ENCODE measurements around the gene CCDC73. TPM values are rescaled to one million over a fixed set of nuclear protein-coding genes. Genes with fewer than 3 reads are reported as not detected.

CCDC73 gene
- total RNA-seq, 1 donor from 2014 or later, result not detected

DNA sequence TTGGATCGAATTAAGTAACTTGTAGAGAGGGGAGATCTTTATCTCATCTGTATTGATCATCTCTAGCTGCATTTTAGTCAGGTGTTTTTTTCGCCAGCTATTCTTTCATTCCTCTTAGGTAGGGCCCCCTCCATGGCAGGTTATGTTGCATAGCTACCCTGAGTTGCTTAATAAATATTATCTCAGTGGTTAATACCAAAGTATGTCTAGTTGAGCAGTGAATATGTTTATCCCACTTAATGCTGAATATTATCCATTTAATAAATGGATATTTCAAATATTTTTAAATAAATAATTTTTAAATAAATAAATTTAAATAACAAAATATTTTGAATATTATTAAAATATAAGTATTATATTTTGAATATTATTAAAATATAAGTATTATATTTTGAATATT, 44.8 kb upstream of the CCDC73 start:
- no peaks in the 10 kb centered on the region for H3K79me2 ChIP-seq (ENCODE audit: insufficient read depth, low read length)
- H3K27ac ChIP-seq (ENCODE audit: low read depth, low read length), result no peak overlapping the region
- no peak for DNase-seq (ENCODE audit: low read depth)
- Mint-ChIP-seq H3K27me3 (ENCODE audit: low read depth, unreplicated experiment) (no peaks in the 10 kb centered on the region), H3K4me3 (ENCODE audit: unreplicated experiment) (no peak overlapping the region), H3K27ac (ENCODE audit: unreplicated experiment) (no peak overlapping the region), H3K4me1 (ENCODE audit: low read depth, unreplicated experiment) (no peaks in the 10 kb centered on the region), H3K36me3 (ENCODE audit: low read depth, unreplicated experiment) (no peaks in the 10 kb centered on the region), H3K9me3 (ENCODE audit: unreplicated experiment) (no peaks in the 10 kb centered on the region)
- H3K9ac ChIP-seq (ENCODE audit: low read length), result no peak overlapping the region
- no peaks in the 10 kb centered on the region for H3K4me1 ChIP-seq (ENCODE audit: insufficient read depth, low read length)
- H3K4me3 ChIP-seq (ENCODE audit: insufficient read depth, low read depth, low read length), result no peak overlapping the region
- no peaks in the 10 kb centered on the region for H3K9me3 ChIP-seq (ENCODE audit: insufficient read depth, low read depth, low read length)
- TF ChIP-seq, protein P1, sequence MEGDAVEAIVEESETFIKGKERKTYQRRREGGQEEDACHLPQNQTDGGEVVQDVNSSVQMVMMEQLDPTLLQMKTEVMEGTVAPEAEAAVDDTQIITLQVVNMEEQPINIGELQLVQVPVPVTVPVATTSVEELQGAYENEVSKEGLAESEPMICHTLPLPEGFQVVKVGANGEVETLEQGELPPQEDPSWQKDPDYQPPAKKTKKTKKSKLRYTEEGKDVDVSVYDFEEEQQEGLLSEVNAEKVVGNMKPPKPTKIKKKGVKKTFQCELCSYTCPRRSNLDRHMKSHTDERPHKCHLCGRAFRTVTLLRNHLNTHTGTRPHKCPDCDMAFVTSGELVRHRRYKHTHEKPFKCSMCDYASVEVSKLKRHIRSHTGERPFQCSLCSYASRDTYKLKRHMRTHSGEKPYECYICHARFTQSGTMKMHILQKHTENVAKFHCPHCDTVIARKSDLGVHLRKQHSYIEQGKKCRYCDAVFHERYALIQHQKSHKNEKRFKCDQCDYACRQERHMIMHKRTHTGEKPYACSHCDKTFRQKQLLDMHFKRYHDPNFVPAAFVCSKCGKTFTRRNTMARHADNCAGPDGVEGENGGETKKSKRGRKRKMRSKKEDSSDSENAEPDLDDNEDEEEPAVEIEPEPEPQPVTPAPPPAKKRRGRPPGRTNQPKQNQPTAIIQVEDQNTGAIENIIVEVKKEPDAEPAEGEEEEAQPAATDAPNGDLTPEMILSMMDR (IDR thresholded peaks at IDR 0.05; ENCODE audit: insufficient read depth, low read depth, low read length), result no peak
- no peak for TF ChIP-seq EZH2 (IDR thresholded peaks at IDR 0.05; ENCODE audit: insufficient read depth, low read length)
- H2AFZ ChIP-seq (ENCODE audit: low read depth, low read length), result no peak overlapping the region
- FAIRE-seq, result no peak
- no peaks in the 10 kb centered on the region for H3K36me3 ChIP-seq (ENCODE audit: insufficient read depth, low read length)
- no peak overlapping the region for H3K4me2 ChIP-seq (ENCODE audit: low read length)
- no peaks in the 10 kb centered on the region for H4K20me1 ChIP-seq (ENCODE audit: insufficient read depth, low read length)
- no peaks in the 10 kb centered on the region for H3K27me3 ChIP-seq (ENCODE audit: insufficient read depth, low read length)

DNA sequence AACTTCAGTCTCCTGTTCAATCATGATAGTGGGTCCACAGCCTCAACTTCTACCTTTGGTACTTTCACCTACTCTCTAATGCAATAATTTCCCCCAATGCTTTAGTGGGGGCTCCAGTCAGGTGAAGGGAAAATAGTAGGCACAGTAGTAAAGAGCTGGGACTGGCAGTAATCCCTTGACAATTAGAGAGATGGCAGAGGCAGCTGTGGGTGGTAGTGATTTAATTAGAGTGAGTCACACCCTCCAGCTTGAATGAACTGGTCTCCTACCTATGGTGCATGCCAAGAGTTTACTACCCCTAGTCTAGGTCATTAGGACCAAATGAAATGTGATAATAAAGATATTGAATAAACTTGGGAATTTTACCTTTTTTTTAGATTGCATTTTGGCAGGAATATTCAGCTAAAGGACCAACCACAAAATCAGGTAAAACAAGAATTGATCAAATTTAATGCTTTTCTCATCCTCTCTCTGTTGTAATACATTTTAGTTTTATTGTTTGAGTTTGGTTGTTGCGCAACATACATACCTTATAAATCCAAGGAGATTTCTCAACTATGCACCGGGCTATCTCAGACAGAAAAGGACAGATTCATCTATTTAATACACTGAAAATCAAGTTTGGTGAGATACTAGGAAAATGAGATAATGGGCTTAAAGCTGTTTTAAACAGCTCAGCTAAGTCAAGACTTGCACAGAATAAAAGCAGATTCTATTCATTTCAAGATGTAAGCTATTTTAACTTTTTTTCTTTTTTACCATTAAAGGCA, 44.2 kb upstream of the CCDC73 start:
- Histone ChIP-seq H3K4me1 (ENCODE audit: insufficient read depth, low read length) (no peaks in the 10 kb centered on the region), H3K36me3 (ENCODE audit: insufficient read depth, low read length) (no peaks in the 10 kb centered on the region), H4K20me1 (ENCODE audit: insufficient read depth, low read length) (no peaks in the 10 kb centered on the region), H3K9me3 (ENCODE audit: insufficient read depth, low read depth, low read length) (no peaks in the 10 kb centered on the region), H2AFZ (ENCODE audit: low read depth, low read length) (no peak overlapping the region), H3K27me3 (ENCODE audit: insufficient read depth, low read length) (no peaks in the 10 kb centered on the region), H3K9ac (ENCODE audit: low read length) (no peak overlapping the region), H3K79me2 (ENCODE audit: insufficient read depth, low read length) (no peaks in the 10 kb centered on the region), H3K4me3 (ENCODE audit: insufficient read depth, low read depth, low read length) (no peak overlapping the region), H3K27ac (ENCODE audit: low read depth, low read length) (no peak overlapping the region), H3K4me2 (ENCODE audit: low read length) (no peak overlapping the region)
- no peak for TF ChIP-seq EZH2 (IDR thresholded peaks at IDR 0.05; ENCODE audit: insufficient read depth, low read length)
- TF ChIP-seq, protein P1 (IDR thresholded peaks at IDR 0.05; ENCODE audit: insufficient read depth, low read depth, low read length), result no peak
- no peaks in the 10 kb centered on the region for H3K4me1 Mint-ChIP-seq (ENCODE audit: low read depth, unreplicated experiment)
- DNase-seq (ENCODE audit: low read depth) (no peak), FAIRE-seq (no peak)
- H3K36me3 Mint-ChIP-seq (ENCODE audit: low read depth, unreplicated experiment), result no peaks in the 10 kb centered on the region
- H3K27ac Mint-ChIP-seq (ENCODE audit: unreplicated experiment), result no peak overlapping the region
- no peaks in the 10 kb centered on the region for H3K27me3 Mint-ChIP-seq (ENCODE audit: low read depth, unreplicated experiment)
- no peaks in the 10 kb centered on the region for H3K9me3 Mint-ChIP-seq (ENCODE audit: unreplicated experiment)
- H3K4me3 Mint-ChIP-seq (ENCODE audit: unreplicated experiment), result no peak overlapping the region

DNA sequence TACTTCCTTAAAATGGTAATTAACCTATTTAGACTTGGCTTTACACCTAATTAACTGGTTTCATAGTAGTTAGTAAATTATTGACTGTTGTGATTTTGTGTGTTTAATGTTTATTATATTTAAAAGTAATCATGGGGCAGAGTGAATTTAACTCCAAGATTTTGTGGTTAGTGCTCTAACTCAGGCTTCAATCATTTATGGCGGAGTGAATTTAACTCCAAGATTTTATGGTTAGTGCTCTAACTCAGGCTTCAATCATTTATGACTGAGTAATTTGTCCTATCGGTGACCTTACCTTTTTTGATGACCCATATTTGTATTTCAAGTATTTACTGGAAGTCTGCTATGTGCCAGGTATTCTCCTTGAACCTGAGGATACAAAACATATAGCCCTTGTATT, 42.5 kb upstream of the CCDC73 start:
- Histone ChIP-seq H3K36me3 (ENCODE audit: insufficient read depth, low read length) (no peaks in the 10 kb centered on the region), H3K4me3 (ENCODE audit: insufficient read depth, low read depth, low read length) (no peak overlapping the region), H2AFZ (ENCODE audit: low read depth, low read length) (no peak overlapping the region), H3K4me1 (ENCODE audit: insufficient read depth, low read length) (no peaks in the 10 kb centered on the region), H3K4me2 (ENCODE audit: low read length) (no peak overlapping the region), H3K9me3 (ENCODE audit: insufficient read depth, low read depth, low read length) (no peaks in the 10 kb centered on the region), H3K79me2 (ENCODE audit: insufficient read depth, low read length) (no peaks in the 10 kb centered on the region), H4K20me1 (ENCODE audit: insufficient read depth, low read length) (no peaks in the 10 kb centered on the region), H3K9ac (ENCODE audit: low read length) (no peak overlapping the region), H3K27me3 (ENCODE audit: insufficient read depth, low read length) (no peaks in the 10 kb centered on the region), H3K27ac (ENCODE audit: low read depth, low read length) (no peak overlapping the region)
- FAIRE-seq (no peak), DNase-seq (ENCODE audit: low read depth) (no peak)
- TF ChIP-seq, protein P1 (IDR thresholded peaks at IDR 0.05; ENCODE audit: insufficient read depth, low read depth, low read length), result no peak
- TF ChIP-seq EZH2 (IDR thresholded peaks at IDR 0.05; ENCODE audit: insufficient read depth, low read length), result no peak
- no peaks in the 10 kb centered on the region for H3K4me1 Mint-ChIP-seq (ENCODE audit: low read depth, unreplicated experiment)
- peaks cover 3% of the 10 kb centered on the region for H3K27me3 Mint-ChIP-seq (ENCODE audit: low read depth, unreplicated experiment)
- no peaks in the 10 kb centered on the region for H3K36me3 Mint-ChIP-seq (ENCODE audit: low read depth, unreplicated experiment)
- no peaks in the 10 kb centered on the region for H3K9me3 Mint-ChIP-seq (ENCODE audit: unreplicated experiment)
- H3K4me3 Mint-ChIP-seq (ENCODE audit: unreplicated experiment), result no peak overlapping the region
- H3K27ac Mint-ChIP-seq (ENCODE audit: unreplicated experiment), result no peak overlapping the region
